ENCODE results near the gene PLEK.
A peak's percentile ranks its signal among the peaks of the same experiment; 100 is the strongest.
"Not testable (repeated sequence)": the region's sequence is repeated elsewhere in the genome, so short reads cannot be mapped to it uniquely, and the experiment has no call there.

PLEK gene

GRCh38 chr2:68385220-68385906 lies 20.3 kb downstream of the PLEK start:
- CTCF ChIA-PET: no interaction called here
- H3K36me3 Mint-ChIP-seq: no peaks in the 10 kb centered on the region
- peaks cover 21% of the 10 kb centered on the region for H3K27me3 Mint-ChIP-seq
- H3K9me3 Mint-ChIP-seq: no peaks in the 10 kb centered on the region
- no peak for DNase-seq
- H3K4me3 Mint-ChIP-seq: no peak overlapping the region
- peak overlapping the region; percentile 70 for H3K27ac Mint-ChIP-seq
- peaks cover 43% of the 10 kb centered on the region for H3K4me1 Mint-ChIP-seq

GRCh38 chr2:68385907-68386287 lies 20.8 kb downstream of the PLEK start:
- H3K4me1 Mint-ChIP-seq: peaks cover 39% of the 10 kb centered on the region
- H3K36me3 Mint-ChIP-seq: no peaks in the 10 kb centered on the region
- peaks cover 21% of the 10 kb centered on the region for H3K27me3 Mint-ChIP-seq
- no peak for DNase-seq
- no peak overlapping the region for H3K4me3 Mint-ChIP-seq
- CTCF ChIA-PET: no interaction called here
- no peak overlapping the region for H3K27ac Mint-ChIP-seq
- H3K9me3 Mint-ChIP-seq: no peaks in the 10 kb centered on the region

GRCh38 chr2:68386365-68386764 lies 21.3 kb downstream of the PLEK start:
- no peak for DNase-seq
- Mint-ChIP-seq H3K4me3 (no peak overlapping the region), H3K9me3 (no peaks in the 10 kb centered on the region), H3K4me1 (peaks cover 38% of the 10 kb centered on the region), H3K27me3 (peaks cover 21% of the 10 kb centered on the region), H3K27ac (no peak overlapping the region), H3K36me3 (no peaks in the 10 kb centered on the region)
- CTCF ChIA-PET: interaction anchor here (4.1 kb wide), 1 partner anchor 54 kb away, joined by 17 read pairs; no protein-coding TSS in a partner anchor

- no peaks in the 10 kb centered on the region for H3K9me3 Mint-ChIP-seq
- peaks cover 24% of the 10 kb centered on the region for H3K27me3 Mint-ChIP-seq
- CTCF ChIA-PET: interaction anchor here (4.1 kb wide), 1 partner anchor 53 kb away, joined by 17 read pairs; no protein-coding TSS in a partner anchor
- H3K27ac Mint-ChIP-seq: peak overlapping the region; percentile 79
- H3K36me3 Mint-ChIP-seq: no peaks in the 10 kb centered on the region
- H3K4me3 Mint-ChIP-seq: no peak overlapping the region
- DNase-seq: peak; percentile 25
- H3K4me1 Mint-ChIP-seq: peaks cover 38% of the 10 kb centered on the region
Observed at GRCh38 chr2:68387408-68388350, 22.6 kb downstream of the PLEK start.

GRCh38 chr2:68388358-68388757 lies 23.3 kb downstream of the PLEK start:
- H3K27ac Mint-ChIP-seq: peak overlapping the region; percentile 79
- H3K4me1 Mint-ChIP-seq: peaks cover 38% of the 10 kb centered on the region
- CTCF ChIA-PET: interaction anchor here (4.1 kb wide), 1 partner anchor 52 kb away, joined by 17 read pairs; no protein-coding TSS in a partner anchor
- peaks cover 29% of the 10 kb centered on the region for H3K27me3 Mint-ChIP-seq
- H3K4me3 Mint-ChIP-seq: no peak overlapping the region
- no peaks in the 10 kb centered on the region for H3K36me3 Mint-ChIP-seq
- no peaks in the 10 kb centered on the region for H3K9me3 Mint-ChIP-seq
- no peak for DNase-seq

- Mint-ChIP-seq H3K4me1 (peaks cover 38% of the 10 kb centered on the region), H3K9me3 (no peaks in the 10 kb centered on the region), H3K4me3 (no peak overlapping the region), H3K36me3 (no peaks in the 10 kb centered on the region), H3K27me3 (peaks cover 29% of the 10 kb centered on the region), H3K27ac (peak overlapping the region; percentile 39)
- no peak for DNase-seq
- CTCF ChIA-PET: interaction anchor here (4.1 kb wide), 1 partner anchor 52 kb away, joined by 17 read pairs; no protein-coding TSS in a partner anchor
Observed at GRCh38 chr2:68388772-68389171, 23.7 kb downstream of the PLEK start.

- Mint-ChIP-seq H3K27ac (no peak overlapping the region), H3K36me3 (no peaks in the 10 kb centered on the region), H3K4me1 (peaks cover 38% of the 10 kb centered on the region), H3K4me3 (no peak overlapping the region), H3K9me3 (no peaks in the 10 kb centered on the region), H3K27me3 (peaks cover 32% of the 10 kb centered on the region)
- CTCF ChIA-PET: interaction anchor here (4.1 kb wide), 1 partner anchor 51 kb away, joined by 17 read pairs; no protein-coding TSS in a partner anchor
- no peak for DNase-seq
Observed at GRCh38 chr2:68390114-68390513, 25.0 kb downstream of the PLEK start.

- H3K36me3 Mint-ChIP-seq: no peaks in the 10 kb centered on the region
- no peak overlapping the region for H3K27ac Mint-ChIP-seq
- H3K4me3 Mint-ChIP-seq: no peak overlapping the region
- CTCF ChIA-PET: interaction anchor here (4.1 kb wide), 1 partner anchor 50 kb away, joined by 17 read pairs; no protein-coding TSS in a partner anchor
- H3K27me3 Mint-ChIP-seq: peaks cover 32% of the 10 kb centered on the region
- no peak for DNase-seq
- peaks cover 33% of the 10 kb centered on the region for H3K4me1 Mint-ChIP-seq
- no peaks in the 10 kb centered on the region for H3K9me3 Mint-ChIP-seq
Observed at GRCh38 chr2:68390586-68390985, 25.5 kb downstream of the PLEK start.

GRCh38 chr2:68391099-68391498 lies 26.0 kb downstream of the PLEK start:
- Mint-ChIP-seq H3K27me3 (peaks cover 32% of the 10 kb centered on the region), H3K4me3 (no peak overlapping the region), H3K27ac (no peak overlapping the region), H3K4me1 (peaks cover 31% of the 10 kb centered on the region), H3K9me3 (no peaks in the 10 kb centered on the region), H3K36me3 (no peaks in the 10 kb centered on the region)
- no peak for DNase-seq
- CTCF ChIA-PET: no interaction called here

- no peaks in the 10 kb centered on the region for H3K36me3 Mint-ChIP-seq
- no peak for DNase-seq
- peaks cover 32% of the 10 kb centered on the region for H3K27me3 Mint-ChIP-seq
- no peak overlapping the region for H3K27ac Mint-ChIP-seq
- CTCF ChIA-PET: no interaction called here
- no peaks in the 10 kb centered on the region for H3K9me3 Mint-ChIP-seq
- H3K4me3 Mint-ChIP-seq: no peak overlapping the region
- H3K4me1 Mint-ChIP-seq: peaks cover 25% of the 10 kb centered on the region
Observed at GRCh38 chr2:68391869-68392268, 26.8 kb downstream of the PLEK start.

- CTCF ChIA-PET: no interaction called here
- Mint-ChIP-seq H3K9me3 (peaks cover 8% of the 10 kb centered on the region), H3K4me3 (no peak overlapping the region), H3K4me1 (no peaks in the 10 kb centered on the region), H3K36me3 (peaks cover 1% of the 10 kb centered on the region), H3K27me3 (peaks cover 41% of the 10 kb centered on the region), H3K27ac (no peak overlapping the region)
- no peak for DNase-seq
Observed at GRCh38 chr2:68396093-68396492, 31.0 kb downstream of the PLEK start.

GRCh38 chr2:68397704-68398263 lies 32.7 kb downstream of the PLEK start:
- H3K36me3 Mint-ChIP-seq, H3K4me3 Mint-ChIP-seq, DNase-seq, H3K27ac Mint-ChIP-seq, H3K4me1 Mint-ChIP-seq: not testable (repeated sequence)
- H3K27me3 Mint-ChIP-seq: peaks cover 40% of the 10 kb centered on the region
- CTCF ChIA-PET: interaction anchor here (1.0 kb wide), 1 partner anchor 16 kb away, joined by 3 read pairs; no protein-coding TSS in a partner anchor
- peaks cover 13% of the 10 kb centered on the region for H3K9me3 Mint-ChIP-seq

- peaks cover 13% of the 10 kb centered on the region for H3K9me3 Mint-ChIP-seq
- no peak overlapping the region for H3K4me3 Mint-ChIP-seq
- H3K36me3 Mint-ChIP-seq: peaks cover 1% of the 10 kb centered on the region
Observed at GRCh38 chr2:68403199-68403644, 38.1 kb downstream of the PLEK start.

GRCh38 chr2:68404164-68404563 lies 39.1 kb downstream of the PLEK start:
- no peak overlapping the region for H3K27ac Mint-ChIP-seq
- no peak for DNase-seq
- peaks cover 10% of the 10 kb centered on the region for H3K9me3 Mint-ChIP-seq
- H3K4me3 Mint-ChIP-seq: no peak overlapping the region
- CTCF ChIA-PET: interaction anchor here (1.6 kb wide), 1 partner anchor 10 kb away, joined by 3 read pairs; no protein-coding TSS in a partner anchor
- H3K36me3 Mint-ChIP-seq: peaks cover 1% of the 10 kb centered on the region
- H3K4me1 Mint-ChIP-seq: peaks cover 2% of the 10 kb centered on the region
- H3K27me3 Mint-ChIP-seq: peaks cover 60% of the 10 kb centered on the region

More at GRCh38 chr2:68403199-68403644, 38.1 kb downstream of the PLEK start:
- H3K4me1 Mint-ChIP-seq: peaks cover 2% of the 10 kb centered on the region
- CTCF ChIA-PET: no interaction called here
- DNase-seq: no peak
- H3K27ac Mint-ChIP-seq: no peak overlapping the region
- peaks cover 60% of the 10 kb centered on the region for H3K27me3 Mint-ChIP-seq
